HEK293 (cell line): ENCODE measurements around the gene KRT7.
A peak's percentile ranks its signal among the peaks of the same experiment; 100 is the strongest.

Source experiments
- BCL11B ChIP-seq: fragments of 450-650 bp; formaldehyde crosslinking; IDR thresholded peaks from 2 replicates; pipeline ENCODE4 v1.5.1; 2016; ENCODE audit warnings: low read depth, missing biosample characterization, missing genetic modification characterization
- FEZF1 ChIP-seq: fragments of 450-650 bp; formaldehyde crosslinking; IDR thresholded peaks from 2 replicates; pipeline ENCODE4 v1.5.1; 2016; ENCODE audit warnings: missing biosample characterization, missing genetic modification characterization
- HOXD13 ChIP-seq: sonication (generic); formaldehyde crosslinking; IDR thresholded peaks from 2 replicates; pipeline ENCODE4 v1.8.0; 2022; ENCODE audit warnings: missing genetic modification reagents, borderline replicate concordance
- KLF16 ChIP-seq: fragments of 450-650 bp; formaldehyde crosslinking; IDR thresholded peaks from 2 replicates; pipeline ENCODE4 v1.5.1; 2017; ENCODE audit warnings: missing biosample characterization, missing genetic modification characterization
- PATZ1 ChIP-seq: fragments of 450-650 bp; formaldehyde crosslinking; IDR thresholded peaks from 2 replicates; pipeline ENCODE4 v1.5.1; 2016; ENCODE audit warnings: missing biosample characterization, missing genetic modification characterization
- TCF7L2 ChIP-seq: IDR thresholded peaks from 2 replicates; pipeline ENCODE4 v1.6.1; 2011; ENCODE audit warnings: low read depth, mild to moderate bottlenecking, inconsistent platforms, low read length, moderate library complexity, borderline replicate concordance
- ZBTB1 ChIP-seq: fragments of 450-650 bp; formaldehyde crosslinking; IDR thresholded peaks from 2 replicates; pipeline ENCODE4 v1.5.1; 2016; ENCODE audit warnings: missing biosample characterization, missing genetic modification characterization
- ZBTB26 ChIP-seq: fragments of 450-650 bp; formaldehyde crosslinking; optimal IDR thresholded peaks from 2 replicates; pipeline ENCODE3; 2016; ENCODE audit warnings: missing biosample characterization, mild to moderate bottlenecking, missing genetic modification characterization
- ZBTB49 ChIP-seq: fragments of 450-650 bp; formaldehyde crosslinking; IDR thresholded peaks from 2 replicates; pipeline ENCODE4 v1.5.1; 2016; ENCODE audit warnings: missing biosample characterization, missing genetic modification characterization, low read depth
- ZBTB8A ChIP-seq: fragments of 450-650 bp; formaldehyde crosslinking; IDR thresholded peaks from 2 replicates; pipeline ENCODE4 v1.5.1; 2016; ENCODE audit warnings: missing biosample characterization, missing genetic modification characterization
- ZNF138 ChIP-seq: fragments of 450-650 bp; formaldehyde crosslinking; IDR thresholded peaks from 2 replicates; pipeline ENCODE4 v1.5.1; 2016; ENCODE audit warnings: missing biosample characterization, missing genetic modification characterization, borderline replicate concordance
- ZNF175 ChIP-seq: fragments of 450-650 bp; formaldehyde crosslinking; IDR thresholded peaks from 2 replicates; pipeline ENCODE4 v1.5.1; 2016; ENCODE audit warnings: missing biosample characterization, missing genetic modification characterization
- ZNF18 ChIP-seq: fragments of 450-650 bp; formaldehyde crosslinking; IDR thresholded peaks from 2 replicates; pipeline ENCODE4 v1.5.1; 2016; ENCODE audit warnings: missing biosample characterization, missing genetic modification characterization
- ZNF23 ChIP-seq: fragments of 450-650 bp; formaldehyde crosslinking; IDR thresholded peaks from 2 replicates; pipeline ENCODE4 v1.5.1; 2016; ENCODE audit warnings: missing biosample characterization, missing genetic modification characterization, borderline replicate concordance
- ZNF274 ChIP-seq, 2 experiments: fragments of 200-500 bp in 1 of 2; fragments of 450-650 bp in 1 of 2; sonication (Bioruptor generic) in 1 of 2; formaldehyde crosslinking in 1 of 2; IDR thresholded peaks; 2 replicates each; pipeline versions ENCODE4 v1.5.1 to v1.6.1; 2014 to 2016; ENCODE audit warnings: borderline replicate concordance in 1 of 2, inconsistent platforms in 1 of 2, low read length in 1 of 2, missing biosample characterization in 1 of 2, missing genetic modification characterization in 1 of 2
- ZNF335 ChIP-seq: fragments of 450-650 bp; formaldehyde crosslinking; conservative IDR thresholded peaks from 2 replicates; pipeline ENCODE4 v1.5.1; 2016; ENCODE audit warnings: missing biosample characterization, missing genetic modification characterization
- ZNF341 ChIP-seq: fragments of 450-650 bp; formaldehyde crosslinking; IDR thresholded peaks from 2 replicates; pipeline ENCODE4; 2016; ENCODE audit warnings: low read depth, missing biosample characterization, missing genetic modification characterization
- ZNF362 ChIP-seq: fragments of 450-650 bp; formaldehyde crosslinking; IDR thresholded peaks from 2 replicates; pipeline ENCODE4 v1.5.1; 2016; ENCODE audit warnings: missing biosample characterization, missing genetic modification characterization
- ZNF529 ChIP-seq: fragments of 450-650 bp; formaldehyde crosslinking; IDR thresholded peaks from 2 replicates; pipeline ENCODE4 v1.5.1; 2017; ENCODE audit warnings: missing genetic modification characterization, missing biosample characterization; ENCODE audit not compliant: insufficient replicate concordance
- ZNF544 ChIP-seq: fragments of 450-650 bp; formaldehyde crosslinking; IDR thresholded peaks from 2 replicates; pipeline ENCODE4 v1.5.0; 2017; ENCODE audit warnings: missing biosample characterization, missing genetic modification characterization
- ZNF596 ChIP-seq: fragments of 450-650 bp; IDR thresholded peaks from 2 replicates; pipeline ENCODE4 v1.5.0; 2018; ENCODE audit warnings: missing biosample characterization, mild to moderate bottlenecking, missing genetic modification characterization, moderate library complexity
- ZNF610 ChIP-seq: fragments of 450-650 bp; formaldehyde crosslinking; IDR thresholded peaks from 2 replicates; pipeline ENCODE4 v1.5.1; 2016; ENCODE audit warnings: missing biosample characterization, missing genetic modification characterization, borderline replicate concordance
- ZNF677 ChIP-seq: fragments of 450-650 bp; IDR thresholded peaks from 2 replicates; pipeline ENCODE4 v1.5.0; 2018; ENCODE audit warnings: missing biosample characterization, mild to moderate bottlenecking, missing genetic modification characterization, moderate library complexity
- ZNF692 ChIP-seq: fragments of 450-650 bp; formaldehyde crosslinking; IDR thresholded peaks from 2 replicates; pipeline ENCODE4 v1.5.1; 2016; ENCODE audit warnings: missing biosample characterization, missing genetic modification characterization
- ZNF704 ChIP-seq: fragments of 450-650 bp; formaldehyde crosslinking; IDR thresholded peaks from 2 replicates; pipeline ENCODE4 v1.5.1; 2016; ENCODE audit warnings: missing biosample characterization, missing genetic modification characterization
- ZNF768 ChIP-seq: fragments of 450-650 bp; formaldehyde crosslinking; IDR thresholded peaks from 2 replicates; pipeline ENCODE4 v1.5.1; 2018; ENCODE audit warnings: missing biosample characterization, mild to moderate bottlenecking, missing genetic modification characterization
- ZNF791 ChIP-seq: fragments of 450-650 bp; formaldehyde crosslinking; IDR thresholded peaks from 2 replicates; pipeline ENCODE4 v1.5.1; 2016; ENCODE audit warnings: missing biosample characterization, missing genetic modification characterization

The KRT7 gene

GRCh38 chr12:52246720-52247621 is 13.9 kb downstream of the KRT7 start (continued):
- no peak for TF ChIP-seq ZNF596
- no peak for TF ChIP-seq ZNF529
- TF ChIP-seq ZNF23, result no peak
- no peak for TF ChIP-seq HOXD13 (CRISPR knock-in tag)
- TF ChIP-seq ZNF791 (tag by site-specific recombination), result no peak
- no peak for TF ChIP-seq ZNF610 (tag by site-specific recombination)
- TF ChIP-seq ZNF544 (tag by site-specific recombination), result no peak
- no peak for TF ChIP-seq ZNF362
- TF ChIP-seq BCL11B, result no peak
- TF ChIP-seq ZNF335 (tag by site-specific recombination), result peak; percentile 54
- no peak for TF ChIP-seq ZNF341 (tag by site-specific recombination)
- no peak for TF ChIP-seq ZNF704
- TF ChIP-seq ZNF677 (tag by site-specific recombination), result no peak
- no peak for TF ChIP-seq ZNF175 (tag by site-specific recombination)
- TF ChIP-seq ZBTB8A, result no peak
- TF ChIP-seq ZNF18, result no peak
- no peak for TF ChIP-seq ZNF274 (IDR thresholded peaks at IDR 0.05; ENCODE audit: low read length)
- TF ChIP-seq ZNF274 (tag by site-specific recombination; IDR thresholded peaks at IDR 0.05; ENCODE audit: borderline replicate concordance), result no peak
- TF ChIP-seq ZBTB49, result no peak
- 0 out of 2 replicates have a peak, but pooled peaks have one; percentile 22 for TF ChIP-seq PATZ1 (tag by site-specific recombination)
- TF ChIP-seq ZNF768, result 0 out of 2 replicates have a peak, but pooled peaks have one; percentile 56
- peak; percentile 64; the same call in 1 of the 2 replicates for TF ChIP-seq FEZF1 (tag by site-specific recombination)
- no peak for TF ChIP-seq ZBTB26 (tag by site-specific recombination)
- no peak for TF ChIP-seq ZBTB1 (tag by site-specific recombination)
- no peak for TF ChIP-seq ZNF138
- TF ChIP-seq ZNF692 (tag by site-specific recombination), result 0 out of 2 replicates have a peak, but pooled peaks have one; percentile 62
- TF ChIP-seq KLF16 (tag by site-specific recombination), result no peak
- no peak for TF ChIP-seq TCF7L2
